Heart right ventricle (tissue), 16 donors: ENCODE results near the gene CASP8AP2. TPM values are rescaled to one million over a fixed set of nuclear protein-coding genes. Genes with fewer than 3 reads are reported as not detected.

Experiments used
- ATAC-seq, 8 donors: fragments of 200-7000 bp; cut with Tn5 transposase; one replicate each; pipeline ENCODE4 v1.9.1; 2020; ENCODE audit warnings: mild to moderate bottlenecking in 8 of 8, moderate library complexity in 8 of 8, moderate number of reproducible peaks in 1 of 8
- DNase-seq, 2 donors: peaks; one replicate each; pipeline ENCODE4 v3.0.0-alpha.2; 2020
- H3K27ac ChIP-seq, 10 donors: fragments of 200-600 bp; sonication (generic) in 2 of 10; one replicate each; pipeline versions ENCODE4 v1.5.0 to v1.8.0; 2020 to 2022; ENCODE audit warnings: mild to moderate bottlenecking in 3 of 10
- H3K27me3 ChIP-seq, 7 donors: fragments of 200-600 bp; one replicate each; pipeline ENCODE4 v1.8.0; 2021 to 2022; ENCODE audit warnings: mild to moderate bottlenecking in 2 of 7
- H3K36me3 ChIP-seq, 9 donors: fragments of 200-600 bp; sonication (generic) in 1 of 9; one replicate each; pipeline versions ENCODE4 v1.5.0 to v1.8.0; 2020 to 2022; ENCODE audit warnings: mild to moderate bottlenecking in 2 of 9
- H3K4me1 ChIP-seq, 9 donors: fragments of 200-600 bp; sonication (generic) in 1 of 9; one replicate each; pipeline versions ENCODE4 v1.5.0 to v1.8.0; 2020 to 2022; ENCODE audit warnings: mild to moderate bottlenecking in 4 of 9
- H3K4me3 ChIP-seq, 10 donors: fragments of 200-600 bp; sonication (generic) in 2 of 10; one replicate each; pipeline versions ENCODE4 v1.5.0 to v1.8.0; 2020 to 2022; ENCODE audit warnings: mild to moderate bottlenecking in 7 of 10, moderate library complexity in 2 of 10
- H3K9me3 ChIP-seq, 11 donors: fragments of 200-600 bp in 10 of 11; sonication (generic) in 2 of 11; one replicate each; pipeline versions ENCODE4 v1.5.0 to v1.8.0; 2013 to 2022; ENCODE audit warnings: mild to moderate bottlenecking in 2 of 11, control low read depth in 1 of 11, moderate library complexity in 1 of 11
- CTCF ChIP-seq, 9 donors: fragments of 200-600 bp; sonication (generic) in 2 of 9; IDR thresholded peaks; one replicate each; pipeline versions ENCODE4 v1.5.0 to v1.8.0; 2021 to 2022; ENCODE audit warnings: antibody characterized with exemption in 9 of 9, mild to moderate bottlenecking in 5 of 9, moderate library complexity in 1 of 9
- WGBS, 2 donors: extraction: QIAGEN DNeasy Blood & Tissue Kit; methylation state at CpG; one replicate each; pipeline ENCODE4 v1.1.7; 2013; ENCODE audit warnings: inconsistent platforms in 1 of 2; 5-methylcytosine and 5-hydroxymethylcytosine counted together
- intact Hi-C, 10 donors: fragments of 100-400 bp; cut with DNase I; formaldehyde crosslinking; loops; one replicate each; pipeline versions ENCODE4 v1.11.1 to v1.14.2; 2022
- polyA plus RNA-seq, 2 donors: library from polyadenylated mRNA; stranded (reverse); fragments of 200-250 nt; gene quantifications; one replicate each; pipeline ENCODE4 v1.2.3, GENCODE V29; 2013
- total RNA-seq, 10 donors: library from RNA; stranded (reverse); fragmentation: NEBNext Ultra II Directional in 3 of 10; extraction: Animal tissue kit (Norgen Biotek cat#: 25700) in 3 of 10; gene quantifications; one replicate each; pipeline versions ENCODE4 v1.2.1 to v1.2.4, GENCODE V29; 2021 to 2023
- donor health status: Arrhythmogenic right ventricular cardiomyopathy.
- donor health status: ischemic (EF 13 %, LVEDD 7.1; RV severe dilation, severe dysfunction).
- donor health status: healthy with polysubstance abuse.
- donor health status: DM: no; HTN: yes; CAD: no.
- donor health status: DM: no; HTN: no; CAD: no.
- donor health status: ischemic (EF 25% LVEDD 6.9; RV normal size, moderate dysfunction).
- donor health status: ischemic (EF 25% LVEDD 5.7; RV mildly dilated, moderate dysfunction).
- donor health status: healthy.
- donor health status: DM: yes; HTN: yes; CAD: no.
- donor health status: Ischemic cardiomyopathy.
- donor health status: ischemic (EF 35%, LVEDD 5.7; RV mildly dilated, moderate dysfunction).
- donor health status: nonischemic (EF 11% LVEDD 7.7; RV severe dilation, severe dysfunction).
- donor health status: DM: yes; HTN: yes; CAD: no.
- donor health status: PGD.
- donor health status: ischemic (EF 29% LVEDD 5.4; RV normal size, mild dysfunction).
- donor health status: nonischemic (EF 23%, LVEDD 6.1; RV moderate dilation, normal function).

CASP8AP2 gene
- total and polyA plus RNA-seq, 12 donors, result 2.2 to 15.9 (median 10.9) TPM

- Histone ChIP-seq H3K27me3 (peaks cover 0 to 13% (median 2%) of the 10 kb centered on the region in 7 donors), H3K4me3 (no peak overlapping the region), H3K27ac (no peak overlapping the region), H3K36me3 (no peaks in the 10 kb centered on the region), H3K4me1 (no peaks in the 10 kb centered on the region), H3K9me3 (peaks cover 0 to 29% (median 15%) of the 10 kb centered on the region in 11 donors)
- WGBS, 2 donors, result 96 to 97% methylated on average over 4 of the region's 4 CpGs
- DNase-seq (no peak), ATAC-seq (no peak)
- TF ChIP-seq CTCF (IDR thresholded peaks at IDR 0.05), result no peak
- intact Hi-C loops, result no loop called here
These were observed 87.5 kb downstream of the CASP8AP2 start for GRCh38 chr6:89917216-89917615.

- DNase-seq (no peak), ATAC-seq (no peak)
- Histone ChIP-seq H3K4me1 (no peaks in the 10 kb centered on the region), H3K4me3 (no peak overlapping the region), H3K36me3 (no peaks in the 10 kb centered on the region), H3K27ac (no peak overlapping the region), H3K9me3 (peaks cover 0 to 29% (median 15%) of the 10 kb centered on the region in 11 donors), H3K27me3 (peaks cover 0 to 13% (median 0%) of the 10 kb centered on the region in 7 donors)
- WGBS, 2 donors, result 67 to 77% methylated on average over 3 of the region's 3 CpGs
- no peak for TF ChIP-seq CTCF (IDR thresholded peaks at IDR 0.05)
- intact Hi-C loops, result no loop called here
These were observed 88.2 kb downstream of the CASP8AP2 start for GRCh38 chr6:89917801-89918366.

Other genes starting within 250 kb of the CASP8AP2 start
- gene LYRM2, start 191.1 kb upstream of the CASP8AP2 start, total RNA-seq, result 10 to 100 TPM; 36.2 to 58.2 (median 46.9) TPM
- 10 to 100 TPM; 10.9 to 16.4 TPM for gene LYRM2, start 191.1 kb upstream of the CASP8AP2 start, polyA plus RNA-seq
- 10 to 100 TPM; 17.5 to 32.0 (median 27.5) TPM for gene MDN1, start 10.1 kb upstream of the CASP8AP2 start, total RNA-seq
- 10 to 100 TPM in 1 of 2 donors, 1 to 10 TPM in 1; 8.6 to 41.2 TPM for gene MDN1, start 10.1 kb upstream of the CASP8AP2 start, polyA plus RNA-seq
- gene GJA10, start 64.6 kb downstream of the CASP8AP2 start, total RNA-seq, result not detected
- gene GJA10, start 64.6 kb downstream of the CASP8AP2 start, polyA plus RNA-seq, result not detected